WTC11 (cell line): Measurements from ENCODE around the gene MAPT. TPM values are rescaled to one million over a fixed set of nuclear protein-coding genes. Genes with fewer than 3 reads are reported as not detected.

Source experiments
- ATAC-seq: fragments of 200-7000 bp; cut with Tn5 transposase; 2 replicates; pipeline ENCODE4 v1.10.0; 2021; ENCODE audit warnings: mild to moderate bottlenecking, moderate library complexity
- CTCF ChIA-PET: fragments of 300-600 bp; sonication (Branson Sonifier 250); formaldehyde crosslinking; loops from one replicate; lab custom pipeline; 2021; ENCODE audit warnings: antibody characterized with exemption; lab: Charles Lee
- POLR2A ChIA-PET: fragments of 350-600 bp; sonication (Branson Sonifier 250); formaldehyde crosslinking; loops from one replicate; lab custom pipeline; 2021; ENCODE audit warnings: antibody characterized with exemption; lab: Charles Lee
- DNase-seq: peaks from one replicate; pipeline ENCODE4 v3.0.0; 2021; ENCODE audit warnings: low spot score
- H3K27ac Mint-ChIP-seq: 2 replicates; pipeline ENCODE4 v1.8.0; 2021; ENCODE audit warnings: mixed read lengths
- H3K27me3 Mint-ChIP-seq: 2 replicates; pipeline ENCODE4 v1.8.0; 2021; ENCODE audit warnings: low read depth, mild to moderate bottlenecking, moderate library complexity, mixed read lengths
- H3K36me3 Mint-ChIP-seq: 2 replicates; pipeline ENCODE4 v1.8.0; 2021; ENCODE audit warnings: mixed read lengths
- H3K4me1 Mint-ChIP-seq: 2 replicates; pipeline ENCODE4 v1.8.0; 2022; ENCODE audit warnings: mixed read lengths
- H3K4me3 Mint-ChIP-seq: 2 replicates; pipeline ENCODE4 v1.8.0; 2021; ENCODE audit warnings: mild to moderate bottlenecking, moderate library complexity, mixed read lengths
- H3K9me3 Mint-ChIP-seq: 2 replicates; pipeline ENCODE4 v1.8.0; 2021; ENCODE audit warnings: mixed read lengths
- AR ChIP-seq: fragments of 250-450 bp; sonication (Bioruptor Pico); IDR thresholded peaks from 2 replicates; pipeline ENCODE4 v1.9.0; 2021; ENCODE audit warnings: mild to moderate bottlenecking
- ARID4B ChIP-seq: sonication (generic); formaldehyde crosslinking; IDR thresholded peaks from 2 replicates; pipeline ENCODE4 v1.8.0; 2023; ENCODE audit warnings: missing genetic modification reagents, mild to moderate bottlenecking, borderline replicate concordance
- E2F1 ChIP-seq: sonication (generic); formaldehyde crosslinking; IDR thresholded peaks from 2 replicates; pipeline ENCODE4 v1.8.0; 2022; ENCODE audit warnings: mild to moderate bottlenecking, missing genetic modification reagents
- FOXP1 ChIP-seq: sonication (generic); formaldehyde crosslinking; IDR thresholded peaks from 2 replicates; pipeline ENCODE4 v1.8.0; 2022; ENCODE audit warnings: missing genetic modification reagents, mild to moderate bottlenecking, moderate library complexity, borderline replicate concordance
- HMGXB4 ChIP-seq: sonication (generic); formaldehyde crosslinking; IDR thresholded peaks from 2 replicates; pipeline ENCODE4 v1.8.1; 2023; ENCODE audit warnings: mild to moderate bottlenecking, moderate library complexity, missing genetic modification reagents
- KAT7 ChIP-seq: sonication (generic); formaldehyde crosslinking; IDR thresholded peaks from 2 replicates; pipeline ENCODE4 v1.8.1; 2023; ENCODE audit warnings: missing genetic modification reagents, mild to moderate bottlenecking, borderline replicate concordance
- MAX ChIP-seq: sonication (generic); formaldehyde crosslinking; IDR thresholded peaks from 2 replicates; pipeline ENCODE4 v1.8.0; 2022; ENCODE audit warnings: mild to moderate bottlenecking, missing genetic modification reagents
- NFE2L1 ChIP-seq: sonication (generic); formaldehyde crosslinking; IDR thresholded peaks from 2 replicates; pipeline ENCODE4 v1.8.1; 2023; ENCODE audit warnings: missing genetic modification reagents
- PRRX2 ChIP-seq: fragments of 250-450 bp; sonication (Bioruptor Pico); IDR thresholded peaks from 2 replicates; pipeline ENCODE4 v1.8.0; 2021; ENCODE audit warnings: mild to moderate bottlenecking
- SP1 ChIP-seq: sonication (generic); formaldehyde crosslinking; conservative IDR thresholded peaks from 2 replicates; pipeline ENCODE4 v1.8.1; 2022; ENCODE audit warnings: missing genetic modification reagents
- ZNF317 ChIP-seq: sonication (generic); formaldehyde crosslinking; IDR thresholded peaks from 2 replicates; pipeline ENCODE4 v1.8.1; 2023; ENCODE audit warnings: low read depth, mild to moderate bottlenecking, moderate library complexity, missing genetic modification reagents, borderline replicate concordance
- ZNF423 ChIP-seq: fragments of 250-450 bp; sonication (Bioruptor Pico); IDR thresholded peaks from 2 replicates; pipeline ENCODE4 v2.1.2; 2022; ENCODE audit warnings: mild to moderate bottlenecking, moderate library complexity
- total RNA-seq: library from RNA; stranded (reverse); gene quantifications from 3 replicates; pipeline ENCODE4 v1.2.3, GENCODE V29; 2021

MAPT gene
- total RNA-seq, 1 experiment from 2014 or later: 2.2 TPM

GRCh38 chr17:45948881-45949624, 54.7 kb downstream of the MAPT start:
- Mint-ChIP-seq H3K4me1 (peaks cover 15% of the 10 kb centered on the region), H3K4me3 (peak overlapping the region; percentile 38), H3K27ac (no peak overlapping the region), H3K27me3 (peaks cover 20% of the 10 kb centered on the region), H3K36me3 (no peaks in the 10 kb centered on the region), H3K9me3 (no peaks in the 10 kb centered on the region)
- ATAC-seq (peak; percentile 95), DNase-seq (peak; percentile 83)
- ChIA-PET POLR2A (no interaction called here), CTCF (interaction anchor here (0.6 to 2.1 kb wide), 48 partner anchors 9 to 309 kb away, joined by 3 to 36 read pairs (median 4); partner anchors contain the start of genes CRHR1, KANSL1, MAPT and STH)
- TF ChIP-seq NFE2L1 (CRISPR knock-in tag) (peak; percentile 97), SP1 (0 out of 2 replicates have a peak, but pooled peaks have one; percentile 14), E2F1 (no peak), ZNF423 (peak; percentile 95), MAX (CRISPR knock-in tag) (0 out of 2 replicates have a peak, but pooled peaks have one; percentile 29), FOXP1 (CRISPR knock-in tag) (0 out of 2 replicates have a peak, but pooled peaks have one; percentile 28), PRRX2 (CRISPR knock-in tag) (no peak), KAT7 (CRISPR knock-in tag) (no peak), HMGXB4 (CRISPR knock-in tag) (peak; percentile 73; the same call in 1 of the 2 replicates)

- ATAC-seq: no peak
- TF ChIP-seq ARID4B (no peak), AR (CRISPR knock-in tag) (no peak), ZNF317 (CRISPR knock-in tag) (no peak)
- TF ChIP-seq, all 79 proteins: peak for 0
- Mint-ChIP-seq H3K9me3 (no peaks in the 10 kb centered on the region), H3K4me3 (0 out of 2 replicates have a peak overlapping the region, but pooled peaks have one; percentile 38), H3K36me3 (no peaks in the 10 kb centered on the region), H3K27me3 (peaks cover 19% of the 10 kb centered on the region), H3K4me1 (peaks cover 14% of the 10 kb centered on the region), H3K27ac (no peak overlapping the region)
- POLR2A ChIA-PET: no interaction called here
- DNase-seq: no peak
- CTCF ChIA-PET: interaction anchor here (0.6 to 2.1 kb wide), 45 partner anchors 9 to 310 kb away, joined by 3 to 36 read pairs (median 4); partner anchors contain the start of genes CRHR1, KANSL1, MAPT and STH
Measured at GRCh38 chr17:45949755-45950320, 55.5 kb downstream of the MAPT start.
